Stromal cell of bone marrow (primary cell): ENCODE measurements around the gene SYNE3.

Experiments used
- DNase-seq: peaks from one replicate; pipeline ENCODE4 v3.0.0-alpha.2; 2012; ENCODE audit warnings: low read depth

The SYNE3 gene

DNA sequence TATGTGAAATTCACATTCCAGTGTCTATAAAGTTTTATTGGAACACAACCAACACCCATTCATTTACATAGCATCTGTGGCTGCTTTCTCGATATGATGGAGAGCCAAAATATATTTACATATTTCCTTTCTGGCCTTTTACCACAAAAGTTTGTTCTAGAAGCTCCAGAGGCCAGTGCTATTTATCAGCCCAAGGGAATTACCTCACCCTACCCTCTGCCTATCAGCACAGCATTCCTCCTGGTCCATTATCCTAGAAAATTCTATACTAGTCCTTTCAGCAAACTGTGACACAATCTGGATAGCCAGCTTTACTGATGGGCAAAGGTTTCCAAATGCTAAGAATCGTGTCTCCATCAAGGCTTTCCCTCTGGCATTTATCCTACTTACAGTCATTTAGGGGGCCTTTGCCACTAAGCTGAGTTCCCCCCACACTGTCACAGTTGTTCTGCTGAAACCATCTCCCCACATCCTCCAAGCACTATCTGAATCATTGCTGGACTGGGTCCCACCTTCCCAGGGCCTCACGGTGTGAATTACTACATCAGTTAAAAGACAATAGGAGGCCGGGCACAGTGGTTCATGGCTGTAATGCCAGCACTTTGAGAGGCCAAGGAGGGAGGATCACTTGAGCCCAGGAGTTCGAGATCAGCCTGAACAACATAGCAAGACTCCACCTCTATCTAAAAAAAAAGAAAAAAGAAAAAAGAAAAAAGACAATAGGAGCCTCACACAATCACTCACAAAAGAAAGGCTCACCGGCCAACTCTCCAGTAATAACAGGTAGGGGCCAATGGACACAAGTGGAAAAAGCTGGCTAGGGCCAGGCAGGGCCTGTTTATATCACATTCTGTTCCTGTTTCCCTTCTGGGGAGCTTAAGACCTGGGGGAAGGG lies 12.1 kb downstream of the SYNE3 start:
- DNase-seq: no peak

DNA sequence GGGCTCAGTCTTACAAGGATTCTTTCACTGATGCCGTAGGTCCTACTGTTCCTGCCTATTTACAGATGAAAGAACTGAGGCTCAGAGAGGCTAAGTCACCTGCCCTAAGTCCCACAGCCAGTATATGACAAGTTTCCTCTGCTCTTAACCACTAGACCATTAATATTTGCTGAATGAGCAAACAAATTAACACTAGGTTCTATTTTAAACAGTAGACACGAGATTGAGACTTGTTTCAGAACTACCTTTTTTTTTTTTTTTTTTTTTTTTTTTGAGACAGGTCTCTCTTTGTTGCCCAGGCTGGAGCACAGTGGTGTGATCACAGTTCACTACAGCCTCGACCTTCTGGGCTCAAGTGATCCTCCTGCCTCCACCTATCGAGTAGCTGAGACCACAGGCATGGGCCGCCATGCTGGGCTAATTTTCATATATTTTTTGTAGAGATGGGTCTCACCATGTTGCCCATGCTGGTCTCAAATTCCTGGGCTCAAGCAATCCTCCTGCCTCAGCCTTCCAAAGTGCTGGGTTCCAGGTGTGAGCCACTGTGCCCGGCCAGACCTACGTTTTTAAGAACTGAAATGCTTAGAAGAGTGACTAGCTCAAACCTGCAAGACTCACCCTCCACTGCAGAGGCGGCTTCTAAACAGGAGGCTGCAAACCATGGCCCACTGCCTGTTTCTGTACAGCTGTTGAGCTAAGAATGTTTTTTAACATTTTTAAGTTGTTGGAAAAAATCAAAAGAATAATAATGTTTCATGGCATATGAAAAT lies 12.9 kb downstream of the SYNE3 start:
- DNase-seq: no peak

DNA sequence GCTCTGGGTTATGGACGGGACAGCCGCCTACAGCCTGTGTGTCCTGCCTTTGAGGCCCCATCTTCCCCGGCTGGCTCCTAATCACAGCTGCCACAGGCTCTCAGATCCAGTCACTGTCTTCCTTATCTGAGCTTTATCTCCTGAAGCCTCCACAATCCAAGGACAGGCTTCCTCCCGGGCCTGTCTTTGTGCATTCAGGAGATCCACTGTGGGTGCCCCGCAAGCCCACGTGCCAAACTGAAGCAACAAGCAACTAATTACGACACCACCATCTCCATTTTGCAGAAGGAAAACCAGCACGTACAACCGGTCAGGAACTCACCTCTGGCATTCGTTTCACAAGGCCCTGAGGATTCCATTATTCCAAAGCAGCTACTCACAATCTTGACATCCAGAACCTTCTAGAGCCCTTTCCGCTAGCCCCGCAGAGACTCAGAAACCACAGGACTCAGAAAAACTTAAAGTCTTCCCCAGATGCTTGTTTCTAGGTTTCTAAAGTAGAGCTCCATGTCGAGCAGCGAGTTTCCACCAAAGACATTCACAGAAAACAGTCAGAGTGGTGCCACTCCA lies 14.0 kb downstream of the SYNE3 start:
- DNase-seq: no peak

DNA sequence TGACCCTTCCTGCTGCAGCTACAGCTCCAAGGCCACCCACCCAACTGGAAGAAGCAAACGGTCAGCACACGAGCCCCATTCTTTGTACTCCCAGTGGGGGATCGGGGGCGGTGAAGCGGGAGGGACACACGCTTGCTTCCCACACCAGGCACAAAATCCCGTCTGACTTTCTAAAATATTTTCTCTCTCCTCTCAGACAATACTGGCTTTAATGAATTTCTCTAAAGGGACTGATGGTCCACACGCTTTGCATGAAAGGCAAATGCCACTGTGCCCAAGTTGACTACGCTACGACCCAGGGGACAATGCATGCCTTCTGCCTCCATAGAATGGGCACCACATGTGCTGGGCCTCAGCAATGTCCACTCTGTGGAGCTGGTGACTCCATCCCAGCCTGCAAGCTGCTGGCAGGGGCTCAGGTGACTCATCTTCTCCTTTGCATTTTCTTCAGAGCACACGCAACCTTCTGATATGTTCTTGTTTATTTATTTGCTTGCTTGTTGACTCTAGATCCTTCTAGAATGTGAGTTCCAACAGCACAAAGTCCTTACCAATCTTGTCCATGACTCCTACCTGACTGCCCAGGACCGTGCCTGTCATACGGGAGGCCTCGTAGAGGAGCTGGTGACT lies 15.6 kb downstream of the SYNE3 start:
- DNase-seq: peak; percentile 81

DNA sequence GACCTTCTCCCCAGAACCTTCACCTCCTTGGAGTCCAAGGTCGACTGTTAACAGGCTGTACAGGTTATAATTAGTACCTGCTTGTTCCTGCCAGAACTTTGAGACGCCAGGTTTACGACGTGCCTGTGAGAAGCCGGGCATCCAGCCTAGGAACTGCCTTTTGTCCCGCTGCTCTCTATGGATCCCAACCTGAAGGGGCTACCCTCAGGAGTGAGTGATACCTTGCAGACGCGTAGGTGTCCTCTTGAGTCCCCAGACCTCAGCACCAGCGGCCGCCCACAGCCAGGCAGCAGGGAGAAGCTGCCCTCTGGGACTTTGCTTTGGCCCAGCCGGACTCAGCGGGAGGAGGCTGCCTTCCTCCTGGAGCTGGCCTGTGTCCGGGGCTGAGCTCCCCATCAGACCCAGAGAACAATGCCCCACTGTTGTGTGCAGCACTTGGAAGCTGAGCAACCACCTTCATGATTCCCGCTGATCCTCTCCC lies 16.2 kb downstream of the SYNE3 start:
- no peak for DNase-seq

DNA sequence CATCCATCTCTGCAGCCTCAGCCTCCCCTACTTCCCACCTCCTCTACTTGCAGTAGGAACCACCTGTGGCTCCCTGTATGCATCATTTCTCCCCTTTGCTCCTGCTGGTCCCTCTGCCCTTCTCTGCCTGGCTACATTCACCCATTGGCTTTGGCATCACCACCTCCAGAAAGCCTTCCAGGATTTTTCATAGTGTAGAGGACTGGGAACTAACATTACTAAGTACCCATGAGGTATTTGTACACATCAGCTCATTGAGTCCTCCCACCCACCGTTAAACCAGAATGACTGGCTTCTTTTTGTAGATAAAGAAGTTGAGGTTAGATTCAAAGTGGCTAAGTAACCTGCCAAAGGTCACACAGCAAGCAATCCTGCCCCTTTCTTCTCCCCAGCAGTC lies 17.1 kb downstream of the SYNE3 start:
- no peak for DNase-seq

DNA sequence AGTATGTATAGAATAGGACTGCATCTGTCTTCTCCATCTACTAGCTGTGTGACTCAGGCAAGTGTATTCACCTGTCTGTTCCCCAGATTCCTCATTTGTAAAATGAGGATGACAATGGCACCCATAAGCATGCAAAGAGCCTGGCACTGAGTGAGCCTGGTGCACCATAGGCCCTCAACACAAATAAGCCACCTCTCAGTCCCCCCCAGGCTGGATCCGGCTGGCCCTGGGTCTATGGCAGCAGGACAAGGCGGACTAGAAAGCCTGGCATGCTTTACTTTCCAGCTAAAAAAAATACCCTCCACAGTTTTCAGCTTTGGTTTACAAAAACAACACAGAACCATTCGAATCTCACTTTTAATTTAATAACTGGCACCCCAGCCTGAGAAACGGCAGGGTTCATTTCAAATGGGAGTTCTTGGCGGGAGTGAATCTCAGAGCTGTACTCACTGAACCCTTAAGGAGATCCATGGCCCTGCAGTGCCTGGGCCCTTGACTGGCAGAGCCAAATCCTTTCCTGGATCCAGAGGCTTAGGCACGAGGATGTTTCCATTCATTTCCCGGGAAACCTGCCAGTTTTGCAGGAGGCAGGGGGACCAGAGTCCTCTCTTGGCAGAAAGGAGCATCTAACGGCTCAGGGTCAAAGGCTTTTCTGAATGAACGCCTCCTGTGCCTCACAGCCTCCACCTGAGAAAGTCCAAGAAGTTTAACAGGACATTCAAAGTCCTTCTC lies 17.7 kb downstream of the SYNE3 start:
- DNase-seq: no peak

DNA sequence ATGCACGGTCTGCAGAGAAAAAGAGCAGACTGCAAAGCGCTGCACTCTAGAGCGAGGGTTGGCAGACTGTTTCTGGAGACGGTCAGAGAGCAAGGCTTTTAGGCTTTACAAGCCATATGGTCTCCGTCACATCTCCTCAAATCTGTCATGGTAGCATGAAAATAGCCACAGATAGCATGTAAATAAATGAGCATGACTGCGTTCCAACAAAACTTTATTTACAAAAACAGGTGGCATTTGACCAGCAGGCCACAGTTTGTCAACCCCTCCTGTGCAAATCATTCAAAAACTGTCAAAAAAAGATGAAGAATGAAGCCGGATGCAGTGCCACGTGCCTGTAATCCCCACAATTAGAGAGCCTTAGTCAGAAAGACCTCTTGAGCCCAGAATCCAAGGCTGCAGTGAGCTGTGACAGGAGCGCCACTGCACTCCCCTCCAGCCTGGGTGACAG lies 18.9 kb downstream of the SYNE3 start:
- DNase-seq: no peak

DNA sequence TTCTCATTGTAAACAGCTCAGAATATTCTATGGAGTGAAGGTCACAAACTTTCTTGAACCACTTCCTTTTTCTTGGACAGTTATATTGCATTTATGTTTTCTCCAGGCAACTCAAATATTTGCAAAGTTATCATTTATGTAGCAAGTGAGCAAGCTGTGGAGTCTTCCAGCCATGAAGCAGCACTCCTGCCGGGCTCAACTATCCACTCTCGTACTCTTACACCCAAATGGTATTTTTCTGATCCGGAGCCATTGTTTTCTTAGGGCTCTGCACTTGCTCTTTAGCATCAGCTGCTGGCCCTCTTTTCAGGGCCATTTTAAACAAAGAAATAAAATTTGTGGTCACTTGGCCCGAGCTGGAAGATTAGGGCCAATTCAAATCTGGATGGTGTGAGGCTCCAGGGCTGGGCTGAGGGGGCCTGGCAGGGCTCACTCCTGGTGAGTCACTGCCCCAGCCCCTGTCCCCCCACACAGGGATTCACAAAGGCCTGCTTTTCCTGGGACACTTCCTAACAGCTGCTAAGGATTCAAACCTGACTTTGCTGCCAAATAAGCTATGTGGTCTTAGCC lies 19.7 kb downstream of the SYNE3 start:
- peak; percentile 64 for DNase-seq

DNA sequence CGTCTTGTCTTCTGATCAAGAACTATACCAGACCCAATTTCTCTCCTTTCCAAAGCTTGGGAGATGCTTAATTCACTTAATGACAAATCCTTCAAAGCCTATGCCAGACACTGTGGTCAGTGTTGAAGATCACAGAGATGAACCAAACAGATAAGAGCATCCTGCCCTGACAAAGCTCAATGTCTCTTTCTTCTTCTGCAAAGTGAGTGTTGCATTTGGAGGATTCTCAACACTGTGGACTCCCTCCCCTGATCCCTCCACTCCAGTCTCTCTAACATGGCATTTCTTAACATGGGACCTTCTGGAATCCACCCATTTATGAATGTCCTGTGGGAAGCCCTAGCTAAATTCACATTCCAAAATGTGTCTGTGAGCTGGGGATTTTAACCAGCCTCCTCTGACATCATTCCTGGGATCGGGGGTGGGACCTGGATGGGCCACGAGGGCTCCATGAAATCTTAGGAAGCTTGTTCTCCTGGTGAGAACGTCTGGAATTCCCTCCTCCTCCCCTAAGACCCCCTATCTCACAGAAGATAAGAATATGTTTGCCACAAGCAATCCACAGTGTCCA lies 20.3 kb downstream of the SYNE3 start:
- DNase-seq: no peak

DNA sequence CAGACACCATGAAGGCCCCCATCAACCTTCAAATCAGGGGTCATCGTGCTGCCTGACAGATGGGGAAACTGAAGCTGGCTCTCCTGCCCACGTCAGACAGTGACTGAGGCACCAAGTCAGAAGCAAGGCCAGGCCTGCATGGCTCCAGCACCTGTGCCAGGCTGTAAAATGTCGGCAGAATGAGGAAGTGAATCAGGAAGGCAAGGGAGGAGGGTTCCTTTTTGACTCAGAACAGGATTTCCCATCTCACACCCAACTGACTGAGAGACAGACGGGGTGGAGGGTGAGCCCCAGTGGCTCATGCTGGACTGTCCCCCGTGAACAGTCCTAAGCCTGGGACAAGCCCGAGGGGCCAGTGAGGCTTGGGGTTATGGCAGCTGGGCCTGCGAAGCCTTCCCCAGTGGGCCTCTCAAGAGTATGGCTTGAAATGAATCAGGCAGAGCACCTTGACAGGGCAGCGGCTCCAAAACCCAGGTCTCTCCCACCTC lies 20.9 kb downstream of the SYNE3 start:
- DNase-seq: no peak

DNA sequence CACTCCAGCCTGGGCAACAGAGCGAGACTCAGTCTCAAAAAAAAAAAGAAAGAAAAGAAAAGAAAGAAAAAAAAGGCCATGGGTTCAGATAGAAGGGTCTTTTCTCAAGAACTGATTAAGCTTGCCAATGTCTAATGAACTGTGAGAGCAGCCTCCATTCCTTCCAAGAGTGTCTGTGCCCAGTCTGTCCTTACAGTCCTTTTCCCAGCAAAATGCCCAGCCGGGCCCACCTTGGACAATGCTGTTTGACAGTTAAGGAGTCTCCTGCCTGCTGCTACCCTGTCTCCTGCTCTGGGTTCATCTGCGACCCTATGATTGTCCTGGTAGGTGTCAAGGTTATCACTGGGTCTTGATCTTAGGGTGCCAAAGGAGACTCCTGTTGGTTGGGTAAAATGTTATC lies 21.4 kb downstream of the SYNE3 start:
- no peak for DNase-seq

DNA sequence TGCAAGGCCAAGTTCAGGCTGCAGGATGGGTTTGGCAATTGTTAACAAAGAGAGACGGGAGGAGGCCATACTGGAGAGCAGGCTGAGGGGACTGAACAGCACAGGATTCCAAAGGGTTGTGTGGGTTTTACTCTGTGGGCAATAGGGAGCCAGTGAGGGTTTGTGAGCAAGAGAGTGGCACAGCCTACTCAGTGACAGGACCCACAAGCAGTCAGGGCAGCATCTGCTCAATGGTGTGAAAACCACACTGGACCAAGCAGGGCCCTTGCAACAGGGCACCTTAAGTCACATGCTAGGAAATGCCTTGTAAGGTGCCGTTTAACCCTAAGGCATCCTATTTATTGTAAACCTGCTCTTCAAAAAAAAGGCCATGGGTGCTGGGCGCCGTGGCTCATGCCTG lies 22.0 kb downstream of the SYNE3 start:
- no peak for DNase-seq

DNA sequence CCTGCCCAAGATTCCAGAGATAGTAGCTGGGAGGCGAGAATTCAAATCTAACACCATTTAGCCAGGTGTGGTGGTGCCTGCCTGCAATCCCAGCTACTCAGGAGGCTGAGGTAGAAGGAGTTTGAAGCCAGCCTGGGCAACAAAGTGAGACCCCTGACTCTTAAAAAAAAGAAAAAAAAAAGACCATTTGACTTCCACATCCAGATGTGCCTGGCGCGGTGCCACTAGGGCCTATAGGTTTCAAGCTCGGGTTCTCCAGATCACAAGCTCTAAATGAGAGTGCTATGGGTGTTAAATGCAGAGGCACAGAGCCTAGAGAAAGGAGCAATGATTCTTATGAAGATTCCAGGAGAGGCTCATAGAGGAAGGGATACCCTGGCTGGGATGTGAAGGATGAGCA lies 22.5 kb downstream of the SYNE3 start:
- no peak for DNase-seq

DNA sequence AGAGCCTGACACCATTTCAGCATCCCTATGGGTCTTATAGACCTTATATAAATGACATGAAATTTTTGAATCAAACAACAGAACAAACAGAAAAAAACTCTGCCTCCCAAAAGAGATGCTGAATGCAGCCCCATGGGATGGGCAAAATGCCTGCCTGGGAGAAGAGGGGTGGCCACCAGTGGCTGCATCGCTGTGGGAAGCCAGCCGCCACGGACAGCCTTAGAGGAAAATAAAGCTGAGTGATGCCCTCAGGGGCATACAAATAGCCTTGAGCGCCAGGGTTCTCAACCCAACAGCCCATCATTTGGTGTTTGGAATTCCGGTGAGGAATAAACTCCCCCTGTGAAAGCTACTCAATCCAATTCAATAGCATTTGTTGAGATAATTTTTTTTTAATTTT lies 22.9 kb downstream of the SYNE3 start:
- no peak for DNase-seq

DNA sequence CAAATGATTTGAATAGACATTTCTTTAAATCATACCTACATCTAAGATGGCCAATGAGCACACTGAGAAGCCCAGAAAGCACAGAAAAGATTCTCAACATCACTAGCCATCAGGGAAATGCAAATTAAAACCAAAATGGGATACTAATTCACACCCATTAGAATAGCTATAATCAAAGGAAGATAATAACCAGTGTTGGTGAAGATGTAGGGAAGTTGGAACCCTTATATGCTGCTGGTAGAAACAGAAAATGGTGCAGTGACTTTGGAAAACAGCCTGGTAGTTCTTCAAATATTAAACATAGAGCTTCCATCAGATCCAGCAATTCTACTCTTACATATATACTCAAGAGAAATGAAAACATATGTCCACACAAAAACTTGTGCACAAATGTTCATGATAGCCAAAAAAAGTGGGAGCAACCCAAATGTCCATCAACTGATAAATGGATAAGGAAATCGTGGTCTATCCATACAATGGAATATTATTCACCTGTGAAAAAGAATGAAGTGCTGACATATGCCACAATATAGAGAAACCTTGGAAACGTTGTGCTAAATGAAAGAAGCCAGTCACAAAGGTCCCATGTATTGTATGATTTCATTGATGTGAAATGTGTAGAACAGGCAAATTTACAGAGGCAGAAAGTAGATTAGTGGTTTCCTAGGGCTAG lies 24.4 kb downstream of the SYNE3 start:
- no peak for DNase-seq

DNA sequence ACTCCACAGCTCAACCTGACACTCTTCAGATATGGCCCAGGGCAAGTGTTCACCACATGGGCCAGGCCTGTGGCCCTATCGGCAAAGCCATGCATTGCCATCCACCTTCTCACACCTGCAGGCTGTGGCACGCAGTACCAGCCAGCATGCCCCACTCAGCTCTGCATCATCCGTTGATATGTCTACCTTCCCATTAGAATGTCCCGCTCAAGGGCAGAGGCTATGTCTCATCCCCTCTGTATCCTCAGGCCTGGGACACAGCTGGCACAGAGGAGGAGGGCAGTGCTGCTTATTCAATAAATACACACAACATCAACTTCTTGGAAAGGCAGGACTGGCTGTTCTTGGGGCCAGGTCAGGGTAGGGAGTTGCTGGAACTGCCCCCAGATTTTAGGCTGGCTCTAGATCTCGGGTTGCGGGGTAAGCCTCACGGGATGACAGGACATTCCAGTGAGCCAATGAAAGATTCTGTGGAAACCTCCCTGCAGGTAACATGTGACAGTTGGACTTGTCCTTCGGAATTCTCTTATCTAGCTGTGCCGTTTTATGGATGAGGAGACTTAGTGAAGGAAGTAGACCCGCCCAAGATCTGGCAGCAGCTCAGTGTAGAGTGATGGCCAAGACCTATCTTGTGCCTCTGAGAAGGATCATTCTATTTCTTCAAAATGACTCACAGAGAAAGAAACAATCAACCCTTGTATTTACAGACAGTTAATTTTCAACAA lies 25.6 kb downstream of the SYNE3 start:
- no peak for DNase-seq

DNA sequence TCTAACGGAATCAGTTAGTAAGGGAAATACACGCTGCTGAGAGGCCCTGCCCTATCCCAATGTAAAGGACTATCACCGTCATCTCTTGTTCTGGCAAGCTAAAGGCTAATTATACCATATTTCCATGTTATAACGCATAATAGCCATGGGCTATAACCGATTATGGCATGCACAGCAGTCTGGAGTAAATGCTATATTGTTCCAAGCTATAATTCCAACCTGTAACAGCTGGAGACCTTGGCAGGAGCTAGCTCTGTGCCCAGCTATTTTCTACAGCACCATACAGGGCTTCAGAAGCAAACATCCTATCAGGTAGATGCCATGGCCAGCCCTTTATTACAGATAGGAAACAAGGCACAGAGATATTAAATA lies 26.3 kb downstream of the SYNE3 start:
- DNase-seq: no peak
